ENCODE measurements around the gene SIAE.
"Not testable (repeated sequence)": the region's sequence is repeated elsewhere in the genome, so short reads cannot be mapped to it uniquely, and the experiment has no call there.

The SIAE gene

DNA sequence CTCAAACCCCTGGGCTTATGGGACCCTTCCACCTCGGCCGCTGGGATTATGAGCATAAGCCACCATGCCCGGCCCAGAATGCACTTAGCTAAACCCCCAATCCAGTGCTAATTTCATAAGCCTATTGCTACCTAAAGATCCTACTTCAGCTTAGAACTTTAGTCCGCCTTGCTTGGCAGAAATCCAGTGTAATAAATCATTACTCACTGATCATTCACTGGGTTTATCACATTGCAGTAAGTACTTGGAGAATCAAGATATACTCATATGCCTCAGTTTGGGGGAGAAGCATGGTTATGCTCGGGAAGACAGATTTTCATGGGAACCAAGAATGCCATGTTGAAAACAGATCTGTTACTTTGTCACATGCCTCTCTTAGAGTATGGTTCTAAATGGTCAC is 54.7 kb downstream of the SIAE start:
- DNase-seq (ENCODE audit: low spot score in 2 of 2) (no peak), ATAC-seq (no peak)
- Mint-ChIP-seq H3K4me3 (no peak overlapping the region), H3K9me3 (no peaks in the 10 kb centered on the region), H3K4me1 (peaks cover 5% of the 10 kb centered on the region), H3K36me3 (peaks cover 8% of the 10 kb centered on the region), H3K27ac (no peak overlapping the region)

GRCh38 chr11:124612567-124613246 is 60.8 kb downstream of the SIAE start:
- Mint-ChIP-seq H3K4me3 (no peak overlapping the region), H3K4me1 (no peaks in the 10 kb centered on the region), H3K9me3 (no peaks in the 10 kb centered on the region), H3K36me3 (no peaks in the 10 kb centered on the region), H3K27ac (no peak overlapping the region)
- ATAC-seq (peak; percentile 22), DNase-seq (ENCODE audit: low spot score in 2 of 2) (no peak)

DNA sequence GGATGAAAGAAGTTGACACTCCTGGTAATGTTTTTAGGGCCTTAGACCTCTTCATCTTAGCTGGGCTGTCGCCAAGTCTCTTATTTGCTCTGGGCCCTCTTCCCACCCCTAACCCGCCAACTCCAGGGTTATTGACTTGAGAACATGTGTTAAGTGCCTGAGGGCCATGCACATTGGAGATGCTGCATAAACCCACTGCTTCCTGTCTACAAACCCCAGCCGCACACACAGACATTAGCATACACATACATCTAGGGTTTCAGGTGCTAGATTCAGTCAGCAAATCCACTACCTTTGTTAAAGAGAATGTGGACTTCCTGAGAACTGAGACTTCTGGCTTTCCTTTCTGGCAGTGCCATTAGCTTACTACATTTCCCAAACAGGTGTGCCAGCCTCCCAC is 61.5 kb downstream of the SIAE start:
- Mint-ChIP-seq H3K4me1 (no peaks in the 10 kb centered on the region), H3K36me3 (no peaks in the 10 kb centered on the region), H3K4me3 (no peak overlapping the region), H3K27ac (no peak overlapping the region), H3K9me3 (no peaks in the 10 kb centered on the region)
- DNase-seq (ENCODE audit: low spot score in 2 of 2) = no peak
- peak; percentile 77 for ATAC-seq

DNA sequence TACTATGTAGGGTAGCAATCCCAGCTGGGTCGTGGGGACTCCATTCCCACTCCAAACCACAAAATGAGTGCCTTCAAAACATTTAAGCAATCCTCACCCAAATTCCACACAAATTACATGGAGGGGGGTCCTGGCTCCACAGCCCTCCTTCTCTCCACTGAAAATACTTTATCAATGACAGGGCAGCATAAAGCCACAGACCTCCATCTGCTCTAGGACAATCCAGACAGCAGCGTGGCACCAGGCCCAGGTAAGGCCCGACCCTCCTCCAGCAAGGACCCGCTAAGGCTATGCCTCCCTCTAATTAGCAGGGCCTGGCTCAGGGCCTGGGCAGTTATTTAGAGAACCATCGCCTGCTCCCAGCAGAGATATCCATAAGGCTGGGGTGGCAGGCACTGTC is 62.5 kb downstream of the SIAE start, which contains the start of gene PANX3:
TSS of gene PANX3 (plus strand) at position 365 of the 400 bp plus-strand sequence. CDS start 129 bp downstream, outside the sequence.
- ATAC-seq (no peak), DNase-seq (ENCODE audit: low spot score in 2 of 2) (no peak)
- Mint-ChIP-seq H3K36me3 (no peaks in the 10 kb centered on the region), H3K4me3 (no peak within 1 kb of the TSS), H3K9me3 (no peaks in the 10 kb centered on the region), H3K27ac (peak within 1 kb of the TSS; percentile 79), H3K4me1 (no peaks in the 10 kb centered on the region)

GRCh38 chr11:124610295-124610694 is 63.2 kb downstream of the SIAE start:
- DNase-seq (ENCODE audit: low spot score in 2 of 2) = no peak

DNA sequence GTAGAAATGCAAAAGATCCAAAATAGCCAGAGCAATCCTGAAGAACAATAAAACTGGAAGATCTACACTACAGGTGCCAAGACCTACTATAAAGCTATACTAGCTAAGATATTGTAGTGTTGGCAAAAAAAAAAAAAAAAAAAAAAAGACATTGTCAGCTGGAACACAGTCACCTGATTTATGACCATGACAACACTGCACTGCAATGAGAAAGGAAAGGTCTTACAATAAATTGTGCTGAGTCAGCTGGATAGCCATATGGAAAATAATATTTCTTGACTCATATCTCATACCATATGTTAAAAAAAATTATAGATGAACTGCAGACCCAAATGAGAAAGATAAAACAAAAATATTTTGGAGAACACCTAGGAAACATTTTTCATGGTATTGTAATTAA is 65.4 kb downstream of the SIAE start:
- H3K4me3 Mint-ChIP-seq = no peak overlapping the region
- no peaks in the 10 kb centered on the region for H3K36me3 Mint-ChIP-seq
- ATAC-seq = no peak
- H3K9me3 Mint-ChIP-seq = no peaks in the 10 kb centered on the region
- H3K27ac Mint-ChIP-seq = no peak overlapping the region
- H3K4me1 Mint-ChIP-seq = no peaks in the 10 kb centered on the region
- DNase-seq (ENCODE audit: low spot score in 2 of 2) = no peak

More at GRCh38 chr11:124610295-124610694, 63.2 kb downstream of the SIAE start:
- Mint-ChIP-seq H3K27ac (no peak overlapping the region), H3K4me1 (no peaks in the 10 kb centered on the region), H3K9me3 (no peaks in the 10 kb centered on the region), H3K36me3 (no peaks in the 10 kb centered on the region), H3K4me3 (no peak overlapping the region)
- ATAC-seq = no peak

DNA sequence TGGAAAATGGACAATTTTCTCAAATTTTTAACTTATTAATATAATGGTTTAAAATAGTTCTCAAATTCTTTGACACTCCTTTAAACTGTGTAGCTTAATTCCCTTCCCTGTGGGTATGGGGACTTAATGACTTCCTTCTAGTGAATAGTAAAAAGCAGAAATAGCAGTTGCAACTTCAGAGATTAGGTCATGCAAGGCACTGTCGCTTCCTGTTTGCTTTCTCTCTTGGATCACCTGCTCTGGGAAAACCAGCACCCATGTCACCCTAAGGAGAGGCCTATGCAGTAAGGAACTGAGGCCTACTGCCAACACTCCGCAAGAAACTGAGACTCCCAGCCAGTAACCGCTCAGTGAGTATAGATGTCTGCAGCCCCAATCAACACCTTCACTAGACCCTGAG is 67.8 kb downstream of the SIAE start:
- no peak for ATAC-seq

GRCh38 chr11:124602723-124603122 is 70.8 kb downstream of the SIAE start:
- not testable (repeated sequence) for ATAC-seq; H3K9me3 Mint-ChIP-seq; DNase-seq (ENCODE audit: low spot score in 2 of 2); H3K36me3 Mint-ChIP-seq; H3K27ac Mint-ChIP-seq; H3K4me1 Mint-ChIP-seq; H3K4me3 Mint-ChIP-seq

More for the DNA sequence above, 67.8 kb downstream of the SIAE start:
- H3K36me3 Mint-ChIP-seq = no peaks in the 10 kb centered on the region
- no peak overlapping the region for H3K27ac Mint-ChIP-seq
- H3K4me1 Mint-ChIP-seq = no peaks in the 10 kb centered on the region
- DNase-seq (ENCODE audit: low spot score in 2 of 2) = no peak
- H3K4me3 Mint-ChIP-seq = no peak overlapping the region
- H3K9me3 Mint-ChIP-seq = no peaks in the 10 kb centered on the region

GRCh38 chr11:124602193-124602592 is 71.3 kb downstream of the SIAE start:
- ATAC-seq = peak; percentile 75
- H3K27ac Mint-ChIP-seq = no peak overlapping the region
- H3K9me3 Mint-ChIP-seq = no peaks in the 10 kb centered on the region

DNA sequence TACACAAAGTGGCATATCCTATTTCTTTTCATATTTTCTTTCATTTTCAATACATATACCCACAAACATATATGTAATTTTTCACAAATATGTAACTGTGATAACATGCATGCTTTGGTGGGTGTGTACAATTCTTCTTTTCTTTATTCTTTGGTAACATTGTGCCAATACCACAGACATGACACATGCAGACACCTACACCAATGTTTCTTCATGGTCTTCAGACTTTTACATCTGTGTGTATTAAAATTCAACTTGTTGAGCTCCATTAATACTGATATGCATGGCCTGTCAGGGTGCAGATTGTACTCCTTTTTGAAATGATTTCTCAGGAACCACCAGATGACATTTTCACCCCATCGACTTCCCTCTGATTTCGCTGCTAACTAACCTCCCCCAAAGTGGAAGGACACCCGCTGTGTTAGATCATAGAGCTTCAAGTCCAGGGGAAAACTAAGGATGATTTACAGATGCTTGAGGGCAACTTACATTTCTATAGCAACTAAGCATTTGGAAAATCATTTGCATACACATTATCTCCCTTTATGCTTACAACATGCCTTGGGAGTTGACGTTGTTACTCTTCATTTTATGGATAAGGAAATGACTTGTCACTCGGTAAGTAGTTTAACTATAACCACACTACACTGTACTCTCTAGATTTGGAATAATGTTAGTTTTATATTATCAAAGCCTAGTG is 72.8 kb downstream of the SIAE start:
- Mint-ChIP-seq H3K9me3 (no peaks in the 10 kb centered on the region), H3K4me1 (no peaks in the 10 kb centered on the region), H3K4me3 (no peak overlapping the region), H3K27ac (no peak overlapping the region), H3K36me3 (no peaks in the 10 kb centered on the region)
- DNase-seq (ENCODE audit: low spot score in 2 of 2) = no peak
- no peak for ATAC-seq

More at GRCh38 chr11:124602193-124602592, 71.3 kb downstream of the SIAE start:
- Mint-ChIP-seq H3K36me3 (no peaks in the 10 kb centered on the region), H3K4me3 (no peak overlapping the region), H3K4me1 (no peaks in the 10 kb centered on the region)
- no peak for DNase-seq (ENCODE audit: low spot score in 2 of 2)

GRCh38 chr11:124597626-124598025 is 75.9 kb downstream of the SIAE start:
- DNase-seq (ENCODE audit: low spot score in 2 of 2) (no peak), ATAC-seq (no peak)
- no peak overlapping the region for H3K27ac Mint-ChIP-seq
- H3K4me3 Mint-ChIP-seq = no peak overlapping the region
- no peaks in the 10 kb centered on the region for H3K36me3 Mint-ChIP-seq
- H3K9me3 Mint-ChIP-seq = no peaks in the 10 kb centered on the region
- H3K4me1 Mint-ChIP-seq = no peaks in the 10 kb centered on the region

DNA sequence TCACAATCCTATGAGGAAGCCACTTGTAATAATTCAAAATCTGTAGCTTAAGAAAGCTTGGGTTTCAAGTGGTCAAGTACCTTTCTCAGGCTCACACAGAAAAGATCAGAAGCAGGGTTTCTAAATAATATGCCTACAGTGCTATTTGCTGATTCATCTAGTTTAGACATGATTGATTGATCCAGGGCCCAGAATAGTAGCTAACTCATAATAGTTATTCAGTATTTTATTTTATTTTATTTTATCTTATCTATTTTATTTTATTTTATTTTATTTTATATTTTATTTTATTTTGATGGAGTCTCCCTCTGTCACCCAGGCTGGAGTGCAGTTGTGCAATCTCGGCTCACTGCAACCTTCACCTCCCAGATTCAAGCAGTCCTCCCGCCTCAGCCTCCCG is 78.2 kb downstream of the SIAE start:
- Mint-ChIP-seq H3K4me3 (no peak overlapping the region), H3K27ac (no peak overlapping the region), H3K9me3 (no peaks in the 10 kb centered on the region), H3K4me1 (no peaks in the 10 kb centered on the region), H3K36me3 (no peaks in the 10 kb centered on the region)
- DNase-seq (ENCODE audit: low spot score in 2 of 2) (no peak), ATAC-seq (no peak)

DNA sequence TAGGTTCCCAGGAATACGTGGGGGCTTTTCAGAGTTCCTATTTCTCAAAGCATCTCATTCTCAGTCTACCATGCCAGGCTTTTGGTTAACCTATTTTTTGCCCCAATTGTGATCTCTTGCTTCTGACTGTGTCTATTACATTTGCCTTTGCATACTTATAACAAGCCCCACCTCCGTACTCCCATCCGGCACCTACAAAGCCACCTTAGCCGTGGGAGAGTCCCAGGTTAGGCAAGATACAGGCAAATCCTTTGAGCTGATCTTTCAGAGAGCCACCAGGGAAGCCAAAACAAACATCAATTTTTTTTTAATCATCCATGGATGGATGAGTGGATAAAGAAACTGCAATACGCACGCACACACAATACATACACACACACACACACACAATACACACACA is 80.9 kb downstream of the SIAE start:
- no peaks in the 10 kb centered on the region for H3K36me3 Mint-ChIP-seq
- no peaks in the 10 kb centered on the region for H3K9me3 Mint-ChIP-seq
- no peak for DNase-seq (ENCODE audit: low spot score in 2 of 2)
- no peak for ATAC-seq
- no peak overlapping the region for H3K4me3 Mint-ChIP-seq
- no peak overlapping the region for H3K27ac Mint-ChIP-seq
- H3K4me1 Mint-ChIP-seq = no peaks in the 10 kb centered on the region

DNA sequence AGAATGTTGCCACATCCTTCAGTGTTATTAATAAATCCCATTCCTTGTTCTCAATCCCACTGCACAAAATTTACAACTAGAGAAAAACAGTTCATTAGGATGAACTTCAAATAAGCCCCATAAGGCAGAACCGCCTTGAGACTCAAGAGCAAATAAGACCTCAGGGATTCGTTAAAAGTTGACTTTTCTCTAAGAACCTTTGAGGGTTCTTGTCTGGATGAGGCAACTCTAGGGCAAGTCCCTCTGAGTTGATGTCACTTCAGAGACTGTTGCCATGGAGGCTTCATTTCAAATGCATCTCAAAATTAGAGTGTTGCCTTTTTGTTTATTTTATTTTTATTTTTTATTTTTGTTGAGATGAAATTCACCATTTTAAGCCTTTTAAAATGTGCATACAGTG is 82.1 kb downstream of the SIAE start:
- H3K9me3 Mint-ChIP-seq = no peaks in the 10 kb centered on the region
- ATAC-seq = no peak
- H3K27ac Mint-ChIP-seq = no peak overlapping the region
- no peak overlapping the region for H3K4me3 Mint-ChIP-seq
- no peaks in the 10 kb centered on the region for H3K36me3 Mint-ChIP-seq
- DNase-seq (ENCODE audit: low spot score in 2 of 2) = no peak
- H3K4me1 Mint-ChIP-seq = no peaks in the 10 kb centered on the region

DNA sequence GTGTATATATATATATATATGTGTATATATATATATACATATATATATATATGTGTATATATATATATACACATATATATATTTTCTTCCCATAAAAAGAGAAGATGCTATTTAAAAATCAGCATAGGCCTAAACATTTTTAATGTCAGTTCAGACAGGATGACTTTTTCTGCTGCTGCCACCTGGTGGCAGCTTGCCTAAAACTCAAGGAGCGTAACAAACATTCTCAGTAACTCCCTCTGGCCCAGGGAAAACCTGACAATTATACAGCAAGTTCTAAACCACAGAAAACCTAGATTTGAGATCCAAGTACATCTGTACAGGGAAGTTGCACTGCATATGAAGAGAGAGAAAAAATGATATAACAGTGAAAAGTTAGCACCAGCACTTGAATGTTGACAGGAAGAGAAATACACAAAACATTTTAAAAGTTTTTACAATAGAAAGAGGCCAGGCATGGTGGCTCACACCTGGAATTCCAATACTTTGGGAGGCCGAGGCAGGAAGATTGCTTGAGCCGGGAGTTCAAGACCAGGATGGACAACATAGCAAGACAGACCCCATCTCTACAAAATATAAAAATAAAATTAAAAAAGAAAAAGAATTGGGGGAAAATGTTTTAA is 87.2 kb downstream of the SIAE start:
- H3K4me1 Mint-ChIP-seq = no peaks in the 10 kb centered on the region
- H3K9me3 Mint-ChIP-seq = no peaks in the 10 kb centered on the region
- peak; percentile 18 to 52 for DNase-seq (ENCODE audit: low spot score in 2 of 2)
- no peak overlapping the region for H3K27ac Mint-ChIP-seq
- no peaks in the 10 kb centered on the region for H3K36me3 Mint-ChIP-seq
- no peak for ATAC-seq
- H3K4me3 Mint-ChIP-seq = no peak overlapping the region
